Measurements from ENCODE around the gene CALML4. TPM values are rescaled to one million over a fixed set of nuclear protein-coding genes. Genes with fewer than 3 reads are reported as not detected.

Gene CALML4, protein sequence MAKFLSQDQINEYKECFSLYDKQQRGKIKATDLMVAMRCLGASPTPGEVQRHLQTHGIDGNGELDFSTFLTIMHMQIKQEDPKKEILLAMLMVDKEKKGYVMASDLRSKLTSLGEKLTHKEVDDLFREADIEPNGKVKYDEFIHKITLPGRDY
- total RNA-seq = 1 to 10 TPM; 1.6 to 7.7 TPM

DNA sequence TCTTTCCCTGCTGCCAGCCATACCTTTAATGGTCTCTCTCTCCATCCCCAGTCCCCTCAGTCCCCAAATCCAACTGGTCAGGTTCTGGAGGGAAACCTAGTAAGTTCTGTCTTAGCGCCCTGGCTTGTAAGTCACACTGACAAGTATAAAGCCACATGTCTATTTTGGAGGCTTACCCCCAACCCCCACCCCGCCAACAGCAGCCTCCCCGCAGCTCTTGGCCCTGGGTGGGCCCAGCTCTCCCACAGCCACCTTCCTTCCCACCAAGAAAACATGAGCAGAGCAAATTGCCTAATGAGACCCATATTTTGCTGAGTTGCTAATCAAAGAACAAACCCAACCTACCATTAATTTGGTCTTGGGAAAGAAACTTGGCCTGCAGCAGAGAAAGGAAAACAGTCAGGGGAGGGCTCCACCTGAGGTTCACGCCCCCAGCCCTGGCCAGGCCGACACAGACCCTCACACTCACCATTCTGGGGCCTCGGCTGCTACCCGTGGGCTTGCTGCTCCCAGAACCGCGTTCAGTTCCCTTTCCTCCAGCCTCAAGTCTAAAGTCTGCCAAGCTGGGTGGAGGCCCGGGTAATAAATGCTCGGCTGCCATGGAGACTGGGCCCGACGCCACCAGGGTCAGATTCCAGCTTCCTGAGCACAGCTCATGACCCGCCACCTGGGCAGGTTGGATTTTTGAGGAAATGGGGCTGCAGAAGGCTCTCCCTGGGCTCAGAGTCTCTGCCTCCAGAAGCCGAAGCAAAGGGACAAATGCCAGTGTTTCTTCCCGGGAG lies at the start of gene CALML4:
CALML4 (minus strand) TSS at position 557 of the 782 bp plus-strand sequence; CDS start at position 472, 85 bp downstream.
- Histone ChIP-seq H3K27me3 (replicated peaks; ENCODE audit: insufficient read depth) (no peaks in the 10 kb centered on the region), H3K27ac (peak within 1 kb of the TSS in 1 of 2 donors; percentile 22), H3K9me3 (no peaks in the 10 kb centered on the region), H3K36me3 (no peaks in the 10 kb centered on the region), H3K4me3 (peak within 1 kb of the TSS; percentile 44), H3K4me1 (ENCODE audit: control insufficient read depth in 1 of 2, low read depth in 2 of 2) (peaks cover 0 to 25% of the 10 kb centered on the region in 2 donors)
- DNase-seq (ENCODE audit: low spot score) = no peak
- no peak for ATAC-seq (ENCODE audit: insufficient number of reproducible peaks, low FRiP score, low read depth)
- TF ChIP-seq, protein P1, sequence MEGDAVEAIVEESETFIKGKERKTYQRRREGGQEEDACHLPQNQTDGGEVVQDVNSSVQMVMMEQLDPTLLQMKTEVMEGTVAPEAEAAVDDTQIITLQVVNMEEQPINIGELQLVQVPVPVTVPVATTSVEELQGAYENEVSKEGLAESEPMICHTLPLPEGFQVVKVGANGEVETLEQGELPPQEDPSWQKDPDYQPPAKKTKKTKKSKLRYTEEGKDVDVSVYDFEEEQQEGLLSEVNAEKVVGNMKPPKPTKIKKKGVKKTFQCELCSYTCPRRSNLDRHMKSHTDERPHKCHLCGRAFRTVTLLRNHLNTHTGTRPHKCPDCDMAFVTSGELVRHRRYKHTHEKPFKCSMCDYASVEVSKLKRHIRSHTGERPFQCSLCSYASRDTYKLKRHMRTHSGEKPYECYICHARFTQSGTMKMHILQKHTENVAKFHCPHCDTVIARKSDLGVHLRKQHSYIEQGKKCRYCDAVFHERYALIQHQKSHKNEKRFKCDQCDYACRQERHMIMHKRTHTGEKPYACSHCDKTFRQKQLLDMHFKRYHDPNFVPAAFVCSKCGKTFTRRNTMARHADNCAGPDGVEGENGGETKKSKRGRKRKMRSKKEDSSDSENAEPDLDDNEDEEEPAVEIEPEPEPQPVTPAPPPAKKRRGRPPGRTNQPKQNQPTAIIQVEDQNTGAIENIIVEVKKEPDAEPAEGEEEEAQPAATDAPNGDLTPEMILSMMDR (IDR thresholded peaks at IDR 0.05) = no peak

DNA sequence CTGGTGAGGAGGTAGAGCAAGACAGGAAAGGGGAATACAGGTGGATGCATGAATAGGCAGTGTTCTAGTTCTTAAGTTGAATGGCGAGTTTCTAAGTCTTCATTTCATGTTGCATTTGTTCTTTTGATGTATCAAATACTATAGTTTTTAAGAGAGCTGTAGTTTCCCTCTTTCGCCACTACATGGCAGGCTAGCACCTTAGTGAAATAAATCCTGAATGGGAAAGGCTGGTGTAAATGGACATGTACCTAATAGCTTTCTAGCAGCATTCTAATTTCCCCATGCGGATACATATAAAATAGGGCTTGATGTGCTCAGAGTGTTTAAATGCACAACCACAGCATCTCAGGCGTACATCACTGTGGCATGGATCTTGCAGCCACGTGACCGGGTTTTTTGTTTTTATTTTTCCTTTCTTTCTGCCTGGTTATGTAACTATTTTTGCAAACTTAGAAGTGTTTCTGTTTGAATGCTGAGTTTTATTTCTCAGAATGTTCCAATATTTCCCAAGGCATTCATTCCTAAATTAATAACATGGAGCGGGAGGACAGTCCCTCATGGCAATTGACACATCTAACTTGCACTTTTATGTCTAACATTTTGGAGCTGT lies 47.9 kb upstream of the CALML4 start:
- DNase-seq (ENCODE audit: low spot score) = no peak
- ATAC-seq (ENCODE audit: insufficient number of reproducible peaks, low FRiP score, low read depth) = no peak

DNA sequence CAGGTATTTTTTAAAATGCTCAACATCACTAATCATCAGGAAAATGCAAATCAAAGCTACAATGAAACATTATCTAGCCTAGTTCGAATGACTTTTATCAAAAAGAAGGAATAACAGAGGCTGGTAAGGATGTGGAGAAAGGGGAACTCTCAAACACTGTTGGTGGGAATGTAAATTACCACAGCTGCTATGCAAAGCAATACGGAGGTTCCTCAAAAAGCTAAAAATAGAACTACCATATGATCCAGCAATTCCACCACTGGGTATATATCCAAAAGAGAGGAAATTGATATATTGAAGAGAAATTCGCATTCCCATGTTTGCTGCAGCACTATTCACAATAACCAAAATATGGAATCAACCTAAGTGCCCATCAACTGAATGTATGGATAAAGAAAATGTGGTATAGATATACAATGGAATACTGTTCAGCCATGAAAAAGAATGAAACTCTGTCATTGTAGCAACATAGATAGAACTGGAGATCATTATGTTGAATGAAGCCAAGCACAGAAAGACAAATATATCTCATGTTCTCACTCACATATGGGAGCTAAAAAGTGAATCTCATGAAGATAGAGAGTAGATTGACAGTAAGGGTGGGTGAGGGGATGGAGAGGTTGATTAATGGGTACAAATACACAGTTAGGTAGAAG lies 44.1 kb upstream of the CALML4 start:
- Histone ChIP-seq H3K36me3 (no peaks in the 10 kb centered on the region), H3K27ac (no peak overlapping the region), H3K27me3 (replicated peaks; ENCODE audit: insufficient read depth) (no peaks in the 10 kb centered on the region), H3K4me1 (ENCODE audit: control insufficient read depth in 1 of 2, low read depth in 2 of 2) (no peaks in the 10 kb centered on the region), H3K9me3 (peaks cover 4% of the 10 kb centered on the region), H3K4me3 (no peak overlapping the region)
- DNase-seq (ENCODE audit: low spot score) (no peak), ATAC-seq (ENCODE audit: insufficient number of reproducible peaks, low FRiP score, low read depth) (no peak)
- TF ChIP-seq, protein P1 (IDR thresholded peaks at IDR 0.05) = no peak

More for the DNA sequence above, 47.9 kb upstream of the CALML4 start:
- Histone ChIP-seq H3K36me3 (no peaks in the 10 kb centered on the region), H3K9me3 (no peaks in the 10 kb centered on the region), H3K4me3 (no peak overlapping the region), H3K27me3 (replicated peaks; ENCODE audit: insufficient read depth) (no peaks in the 10 kb centered on the region), H3K27ac (no peak overlapping the region), H3K4me1 (ENCODE audit: control insufficient read depth in 1 of 2, low read depth in 2 of 2) (peaks cover 8 to 16% of the 10 kb centered on the region in 2 donors)
- TF ChIP-seq, protein P1 (IDR thresholded peaks at IDR 0.05) = peak; percentile 82

DNA sequence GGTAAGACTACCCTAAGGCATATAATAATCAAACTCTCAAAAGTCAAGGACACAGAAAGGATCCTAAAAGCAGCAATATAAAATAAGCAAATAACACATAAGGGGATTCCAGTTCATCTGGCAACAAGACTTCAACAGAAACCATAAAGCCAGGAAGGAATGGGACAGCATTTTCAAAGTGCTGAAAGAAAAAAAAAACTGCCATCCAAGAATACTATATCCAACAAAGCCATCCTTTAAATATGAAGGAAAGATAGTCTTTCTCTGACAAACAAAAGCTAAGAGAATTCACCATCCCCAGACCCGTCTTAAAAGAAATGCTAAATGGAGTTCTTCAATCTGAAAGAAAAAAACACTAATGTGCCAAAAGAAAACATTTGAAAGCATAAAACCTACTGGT lies 39.1 kb upstream of the CALML4 start:
- DNase-seq (ENCODE audit: low spot score) = no peak
- no peaks in the 10 kb centered on the region for H3K36me3 ChIP-seq
- no peaks in the 10 kb centered on the region for H3K4me1 ChIP-seq (ENCODE audit: control insufficient read depth in 1 of 2, low read depth in 2 of 2)
- peaks cover 13% of the 10 kb centered on the region for H3K9me3 ChIP-seq
- H3K4me3 ChIP-seq = no peak overlapping the region
- no peaks in the 10 kb centered on the region for H3K27me3 ChIP-seq (replicated peaks; ENCODE audit: insufficient read depth)
- H3K27ac ChIP-seq = no peak overlapping the region
- TF ChIP-seq, protein P1 (IDR thresholded peaks at IDR 0.05) = no peak
- no peak for ATAC-seq (ENCODE audit: insufficient number of reproducible peaks, low FRiP score, low read depth)
